WTC11 (cell line): ENCODE data around the gene P3H2.

Experiments used
- CTCF ChIP-seq: fragments of 200-600 bp; IDR thresholded peaks from 2 replicates; pipeline ENCODE4 v1.8.0; 2022; ENCODE audit warnings: antibody characterized with exemption
- GABPB1 ChIP-seq: sonication (generic); formaldehyde crosslinking; IDR thresholded peaks from 2 replicates; pipeline ENCODE4 v1.8.1; 2023; ENCODE audit warnings: mild to moderate bottlenecking, missing genetic modification reagents
- NR1H2 ChIP-seq: sonication (generic); formaldehyde crosslinking; IDR thresholded peaks from 2 replicates; pipeline ENCODE4 v1.9.0; 2021; ENCODE audit warnings: mild to moderate bottlenecking, moderate library complexity, missing genetic modification reagents
- TF ChIP-seq, protein P1 (sequence below): sonication (generic); formaldehyde crosslinking; IDR thresholded peaks from 2 replicates; pipeline ENCODE4 v1.8.1; 2023; ENCODE audit warnings: mild to moderate bottlenecking, missing genetic modification reagents, moderate library complexity
- TF ChIP-seq, protein P2 (sequence below): sonication (generic); formaldehyde crosslinking; IDR thresholded peaks from 2 replicates; pipeline ENCODE4 v1.8.0; 2022; ENCODE audit warnings: mild to moderate bottlenecking, missing genetic modification reagents

- TF ChIP-seq GABPB1 (CRISPR knock-in tag) = no peak
- TF ChIP-seq, protein P1, sequence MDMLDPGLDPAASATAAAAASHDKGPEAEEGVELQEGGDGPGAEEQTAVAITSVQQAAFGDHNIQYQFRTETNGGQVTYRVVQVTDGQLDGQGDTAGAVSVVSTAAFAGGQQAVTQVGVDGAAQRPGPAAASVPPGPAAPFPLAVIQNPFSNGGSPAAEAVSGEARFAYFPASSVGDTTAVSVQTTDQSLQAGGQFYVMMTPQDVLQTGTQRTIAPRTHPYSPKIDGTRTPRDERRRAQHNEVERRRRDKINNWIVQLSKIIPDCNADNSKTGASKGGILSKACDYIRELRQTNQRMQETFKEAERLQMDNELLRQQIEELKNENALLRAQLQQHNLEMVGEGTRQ (CRISPR knock-in tag) = no peak
- TF ChIP-seq, protein P2, sequence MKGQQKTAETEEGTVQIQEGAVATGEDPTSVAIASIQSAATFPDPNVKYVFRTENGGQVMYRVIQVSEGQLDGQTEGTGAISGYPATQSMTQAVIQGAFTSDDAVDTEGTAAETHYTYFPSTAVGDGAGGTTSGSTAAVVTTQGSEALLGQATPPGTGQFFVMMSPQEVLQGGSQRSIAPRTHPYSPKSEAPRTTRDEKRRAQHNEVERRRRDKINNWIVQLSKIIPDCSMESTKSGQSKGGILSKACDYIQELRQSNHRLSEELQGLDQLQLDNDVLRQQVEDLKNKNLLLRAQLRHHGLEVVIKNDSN (CRISPR knock-in tag) = no peak
- TF ChIP-seq CTCF = no peak
- no peak for TF ChIP-seq NR1H2 (CRISPR knock-in tag)
Observed at GRCh38 chr3:189914799-189915198, 205.9 kb downstream of the P3H2 start.
